Lung microvascular endothelial cell (primary cell): ENCODE results near the gene SLAMF9. TPM values are rescaled to one million over a fixed set of nuclear protein-coding genes. Genes with fewer than 3 reads are reported as not detected.

Experiments used
- DNase-seq, 2 donors: peaks; one replicate each; pipeline versions ENCODE4 v3.0.0 to v3.0.0-alpha.2; 2010; ENCODE audit warnings: low read depth in 2 of 2
- total RNA-seq: library from RNA; depleted of rRNA; stranded (reverse); fragments of >200 nt; gene quantifications from 2 replicates; pipeline ENCODE4 v1.2.1, GENCODE V29; 2014

Gene SLAMF9
- not detected in 2 replicates for total RNA-seq

- DNase-seq: peak in 1 of 2 donors; percentile 19
Measured at GRCh38 chr1:159953536-159954515, at the start of gene SLAMF9. Gene SLAMF9 (minus strand): TSS chr1:159954237. CDS start chr1:159954137, 100 bp downstream.

GRCh38 chr1:160001440-160001839 lies 47.4 kb upstream of the SLAMF9 start:
- DNase-seq: no peak

GRCh38 chr1:159999204-159999603 lies 45.2 kb upstream of the SLAMF9 start:
- no peak for DNase-seq

- DNase-seq: no peak
Measured at GRCh38 chr1:159996653-159997052, 42.6 kb upstream of the SLAMF9 start.

GRCh38 chr1:159994896-159995295 lies 40.9 kb upstream of the SLAMF9 start:
- no peak for DNase-seq

- DNase-seq: no peak
Measured at GRCh38 chr1:159993911-159994310, 39.9 kb upstream of the SLAMF9 start.

GRCh38 chr1:159992161-159992560 lies 38.1 kb upstream of the SLAMF9 start:
- no peak for DNase-seq

- peak; percentile 40 to 58 for DNase-seq
Measured at GRCh38 chr1:159991513-159991912, 37.5 kb upstream of the SLAMF9 start.

GRCh38 chr1:159990005-159990404 lies 36.0 kb upstream of the SLAMF9 start:
- DNase-seq: no peak

- DNase-seq: no peak
Measured at GRCh38 chr1:159989581-159989980, 35.5 kb upstream of the SLAMF9 start.

- no peak for DNase-seq
Measured at GRCh38 chr1:159988006-159988405, 34.0 kb upstream of the SLAMF9 start.

- DNase-seq: no peak
Measured at GRCh38 chr1:159987186-159987585, 33.1 kb upstream of the SLAMF9 start.

GRCh38 chr1:159986531-159986930 lies 32.5 kb upstream of the SLAMF9 start:
- DNase-seq: no peak

GRCh38 chr1:159986093-159986492 lies 32.1 kb upstream of the SLAMF9 start:
- no peak for DNase-seq

- DNase-seq: no peak
Measured at GRCh38 chr1:159985473-159985872, 31.4 kb upstream of the SLAMF9 start.

GRCh38 chr1:159983681-159984080 lies 29.6 kb upstream of the SLAMF9 start:
- DNase-seq: no peak

GRCh38 chr1:159982280-159982679 lies 28.2 kb upstream of the SLAMF9 start:
- no peak for DNase-seq

GRCh38 chr1:159981351-159982055 lies 27.5 kb upstream of the SLAMF9 start:
- DNase-seq: no peak

GRCh38 chr1:159980786-159981185 lies 26.7 kb upstream of the SLAMF9 start:
- DNase-seq: no peak

- no peak for DNase-seq
Measured at GRCh38 chr1:159980076-159980475, 26.0 kb upstream of the SLAMF9 start.

GRCh38 chr1:159979257-159979656 lies 25.2 kb upstream of the SLAMF9 start:
- no peak for DNase-seq

- DNase-seq: no peak
Measured at GRCh38 chr1:159978107-159978398, 24.0 kb upstream of the SLAMF9 start.
